Sigmoid colon (tissue), 7 donors: Measurements from ENCODE around the gene AP2A1. TPM values are rescaled to one million over a fixed set of nuclear protein-coding genes. Genes with fewer than 3 reads are reported as not detected.
A peak's percentile ranks its signal among the peaks of the same experiment; 100 is the strongest.

ENCODE experiments used
- DNase-seq: peaks from one replicate; pipeline ENCODE4 v3.0.0-alpha.2; 2019
- H3K27ac ChIP-seq, 4 donors: fragments of 200-600 bp; sonication (generic); one replicate each; pipeline ENCODE4 v1.5.1; 2016 to 2019; ENCODE audit warnings: mild to moderate bottlenecking in 1 of 4
- H3K27me3 ChIP-seq, 3 donors: fragments of 200-600 bp; sonication (generic); one replicate each; pipeline ENCODE4 v1.5.1; 2019; ENCODE audit warnings: mild to moderate bottlenecking in 1 of 3
- H3K36me3 ChIP-seq, 4 donors: fragments of 200-600 bp; sonication (generic); one replicate each; pipeline ENCODE4 v1.5.1; 2016 to 2019
- H3K4me1 ChIP-seq, 4 donors: fragments of 200-600 bp; sonication (generic); one replicate each; pipeline ENCODE4 v1.5.1; 2017 to 2019
- H3K4me3 ChIP-seq, 4 donors: fragments of 200-600 bp; sonication (generic); one replicate each; pipeline ENCODE4 v1.5.1; 2017 to 2019; ENCODE audit warnings: mild to moderate bottlenecking in 2 of 4, moderate library complexity in 1 of 4
- H3K9me3 ChIP-seq, 4 donors: fragments of 200-600 bp in 3 of 4; sonication (generic) in 3 of 4; one replicate each; pipeline versions ENCODE4 v1.5.1 to v1.6.1; 2013 to 2019
- CTCF ChIP-seq, 4 experiments: fragments of 450-650 bp in 3 of 4; fragments of 200-600 bp in 1 of 4; IDR thresholded peaks; one replicate each; pipeline ENCODE4 v1.5.1; 2016 to 2019; ENCODE audit warnings: antibody characterized with exemption in 4 of 4, mild to moderate bottlenecking in 3 of 4, moderate library complexity in 2 of 4
- EP300 ChIP-seq, 4 donors: sonication (generic); formaldehyde crosslinking; IDR thresholded peaks; one replicate each; pipeline ENCODE4 v1.6.1; 2017; ENCODE audit warnings: antibody characterized with exemption in 4 of 4
- POLR2A ChIP-seq, 2 donors: fragments of 450-650 bp; IDR thresholded peaks; one replicate each; pipeline ENCODE4 v1.6.1; 2016; ENCODE audit warnings: antibody characterized with exemption in 2 of 2, mild to moderate bottlenecking in 2 of 2, moderate library complexity in 2 of 2
- POLR2AphosphoS5 ChIP-seq, 4 donors: sonication (generic); formaldehyde crosslinking; IDR thresholded peaks; one replicate each; pipeline ENCODE4 v1.6.1; 2017; ENCODE audit warnings: antibody characterized with exemption in 4 of 4
- WGBS, 2 donors: extraction: QIAGEN DNeasy Blood & Tissue Kit; methylation state at CpG; one replicate each; pipeline ENCODE4 v1.1.7; 2013; 5-methylcytosine and 5-hydroxymethylcytosine counted together
- intact Hi-C: fragments of 100-400 bp; cut with DNase I; formaldehyde crosslinking; loops from one replicate; pipeline ENCODE4 v1.15.1; 2023
- polyA plus RNA-seq, 3 donors: library from polyadenylated mRNA; stranded (reverse); fragments of 200-250 nt; gene quantifications; one replicate each; pipeline ENCODE4 v1.2.3, GENCODE V29; 2013
- small RNA-seq, 3 donors: library from RNA; depleted of rRNA; stranded (forward); fragments of <200 nt; gene quantifications; one replicate each; pipeline ENCODE3, GENCODE V24; 2016
- total RNA-seq, 4 donors: library from RNA; depleted of rRNA; stranded (reverse); fragments of >200 nt; gene quantifications; one replicate each; pipeline ENCODE4 v1.1.0, GENCODE V29; 2016
- donor health status: healthy with polysubstance abuse.
- donor health status: Bipolar disorder and iron deficiency.
- donor health status: healthy.

Gene AP2A1
- total and polyA plus RNA-seq, 7 donors = 33.0 to 81.1 (median 50.7) TPM

- no peak for TF ChIP-seq POLR2A (IDR thresholded peaks at IDR 0.05)
- TF ChIP-seq POLR2AphosphoS5 (IDR thresholded peaks at IDR 0.05) = no peak
- TF ChIP-seq EP300 (IDR thresholded peaks at IDR 0.05) = no peak
- TF ChIP-seq CTCF (IDR thresholded peaks at IDR 0.05) = no peak
- intact Hi-C loops = no loop called here
- Histone ChIP-seq H3K27ac (peak overlapping the region in 2 of 4 donors; percentile 4 to 26), H3K36me3 (peaks cover 22 to 52% (median 44%) of the 10 kb centered on the region in 4 donors), H3K9me3 (no peaks in the 10 kb centered on the region), H3K4me3 (no peak overlapping the region), H3K4me1 (peaks cover 0 to 42% (median 33%) of the 10 kb centered on the region in 4 donors), H3K27me3 (no peaks in the 10 kb centered on the region)
- no peak for DNase-seq
- 81 to 88% methylated on average over 39 of the region's 39 CpGs for WGBS, 2 donors
Measured at GRCh38 chr19:49854378-49855263, 87.8 kb downstream of the AP2A1 start.

- Histone ChIP-seq H3K36me3 (peaks cover 23 to 58% (median 50%) of the 10 kb centered on the region in 4 donors), H3K27ac (peak overlapping the region in 1 of 4 donors; percentile 5), H3K4me1 (peaks cover 0 to 38% (median 28%) of the 10 kb centered on the region in 4 donors), H3K9me3 (no peaks in the 10 kb centered on the region), H3K27me3 (no peaks in the 10 kb centered on the region), H3K4me3 (no peak overlapping the region)
- no peak for TF ChIP-seq POLR2A (IDR thresholded peaks at IDR 0.05)
- TF ChIP-seq POLR2AphosphoS5 (IDR thresholded peaks at IDR 0.05) = no peak
- no peak for TF ChIP-seq EP300 (IDR thresholded peaks at IDR 0.05)
- TF ChIP-seq CTCF (IDR thresholded peaks at IDR 0.05) = no peak
- DNase-seq = no peak
- intact Hi-C loops = no loop called here
- WGBS, 2 donors = 84 to 90% methylated on average over 12 of the region's 12 CpGs
Measured at GRCh38 chr19:49855277-49855675, 88.5 kb downstream of the AP2A1 start.

- TF ChIP-seq EP300 (IDR thresholded peaks at IDR 0.05) (no peak), CTCF (IDR thresholded peaks at IDR 0.05) (no peak), POLR2AphosphoS5 (IDR thresholded peaks at IDR 0.05) (no peak), POLR2A (IDR thresholded peaks at IDR 0.05) (no peak)
- no peak for DNase-seq
- H3K36me3 ChIP-seq = peaks cover 28 to 65% (median 51%) of the 10 kb centered on the region in 4 donors
- no peaks in the 10 kb centered on the region for H3K9me3 ChIP-seq
- WGBS, 2 donors = 84 to 86% methylated on average over 21 of the region's 21 CpGs
- peak overlapping the region in 2 of 4 donors; percentile 16 to 17 for H3K27ac ChIP-seq
- H3K4me1 ChIP-seq = peaks cover 0 to 44% (median 31%) of the 10 kb centered on the region in 4 donors
- no peaks in the 10 kb centered on the region for H3K27me3 ChIP-seq
- intact Hi-C loops = no loop called here
- no peak overlapping the region for H3K4me3 ChIP-seq
Measured at GRCh38 chr19:49855676-49856573, 89.1 kb downstream of the AP2A1 start.

GRCh38 chr19:49856574-49857021, 89.8 kb downstream of the AP2A1 start:
- WGBS, 2 donors = 91 to 92% methylated on average over 18 of the region's 18 CpGs
- Histone ChIP-seq H3K27me3 (no peaks in the 10 kb centered on the region), H3K4me1 (peaks cover 0 to 51% (median 37%) of the 10 kb centered on the region in 4 donors), H3K4me3 (no peak overlapping the region), H3K9me3 (no peaks in the 10 kb centered on the region), H3K36me3 (peaks cover 28 to 71% (median 53%) of the 10 kb centered on the region in 4 donors), H3K27ac (peak overlapping the region in 1 of 4 donors; percentile 17)
- no peak for DNase-seq
- intact Hi-C loops = no loop called here
- no peak for TF ChIP-seq EP300 (IDR thresholded peaks at IDR 0.05)
- no peak for TF ChIP-seq CTCF (IDR thresholded peaks at IDR 0.05)
- TF ChIP-seq POLR2AphosphoS5 (IDR thresholded peaks at IDR 0.05) = no peak
- no peak for TF ChIP-seq POLR2A (IDR thresholded peaks at IDR 0.05)

Small RNA genes within 50 kb of the gene (small RNA-seq; reads per million reads assigned to genes)
- gene MIR4749 (0 to 0.11 (median 0.06) reads per million in 3 donors), gene MIR6799 (0 reads per million in 3 donors), gene RNU6-841P (0 reads per million in 3 donors)

Other genes starting within 250 kb of the AP2A1 start
- 10 to 100 TPM; 14.5 to 43.8 (median 20.6) TPM for gene RCN3, start 239.0 kb upstream of the AP2A1 start, total RNA-seq
- gene RCN3, start 239.0 kb upstream of the AP2A1 start, polyA plus RNA-seq = 10 to 100 TPM; 13.6 to 28.2 (median 21.6) TPM
- gene NOSIP, start 186.4 kb upstream of the AP2A1 start, total RNA-seq = 10 to 100 TPM; 47.6 to 67.8 (median 62.3) TPM
- gene NOSIP, start 186.4 kb upstream of the AP2A1 start, polyA plus RNA-seq = 100 to 1,000 TPM in 2 of 3 donors, 10 to 100 TPM in 1; 96.1 to 123 (median 113) TPM
- gene PRRG2, start 185.7 kb upstream of the AP2A1 start, total RNA-seq = under 1 TPM in 1 of 4 donors, not detected in 3; 0.71 TPM
- gene PRRG2, start 185.7 kb upstream of the AP2A1 start, polyA plus RNA-seq = 10 to 100 TPM in 2 of 3 donors, 1 to 10 TPM in 1; 7.2 to 18.9 (median 18.3) TPM
- gene PRR12, start 175.8 kb upstream of the AP2A1 start, total RNA-seq = 10 to 100 TPM in 1 of 4 donors, 1 to 10 TPM in 3; 5.4 to 16.1 (median 6.1) TPM
- gene PRR12, start 175.8 kb upstream of the AP2A1 start, polyA plus RNA-seq = 10 to 100 TPM in 1 of 3 donors, 1 to 10 TPM in 2; 3.0 to 20.4 (median 4.2) TPM
- 100 to 1,000 TPM; 105 to 127 (median 125) TPM for gene RRAS, start 126.9 kb upstream of the AP2A1 start, total RNA-seq
- gene RRAS, start 126.9 kb upstream of the AP2A1 start, polyA plus RNA-seq = 100 to 1,000 TPM in 2 of 3 donors, 10 to 100 TPM in 1; 79.8 to 139 (median 130) TPM
- 10 to 100 TPM; 10.9 to 21.3 (median 12.5) TPM for gene SCAF1, start 124.8 kb upstream of the AP2A1 start, total RNA-seq
- 10 to 100 TPM in 2 of 3 donors, 1 to 10 TPM in 1; 9.0 to 30.8 (median 16.0) TPM for gene SCAF1, start 124.8 kb upstream of the AP2A1 start, polyA plus RNA-seq
- 10 to 100 TPM; 28.2 to 59.1 (median 32.6) TPM for gene IRF3, start 101.1 kb upstream of the AP2A1 start, total RNA-seq
- 100 to 1,000 TPM in 1 of 3 donors, 10 to 100 TPM in 2; 50.9 to 125 (median 64.9) TPM for gene IRF3, start 101.1 kb upstream of the AP2A1 start, polyA plus RNA-seq
- 1 to 10 TPM; 4.6 to 9.2 (median 6.5) TPM for gene BCL2L12, start 101.1 kb upstream of the AP2A1 start, total RNA-seq
- 10 to 100 TPM in 2 of 3 donors, 1 to 10 TPM in 1; 9.0 to 43.6 (median 10.2) TPM for gene BCL2L12, start 101.1 kb upstream of the AP2A1 start, polyA plus RNA-seq
- 100 to 1,000 TPM; 106 to 175 (median 160) TPM for gene PRMT1, start 89.7 kb upstream of the AP2A1 start, total RNA-seq
- 100 to 1,000 TPM in 2 of 3 donors, 10 to 100 TPM in 1; 84.1 to 172 (median 101) TPM for gene PRMT1, start 89.7 kb upstream of the AP2A1 start, polyA plus RNA-seq
- gene ADM5, start 77.4 kb upstream of the AP2A1 start, total RNA-seq = 1 to 10 TPM in 3 of 4 donors, under 1 TPM in 1; 0.49 to 1.7 (median 1.5) TPM
- 1 to 10 TPM in 1 of 3 donors, not detected in 2; 3.1 TPM for gene ADM5, start 77.4 kb upstream of the AP2A1 start, polyA plus RNA-seq
- gene CPT1C, start 75.9 kb upstream of the AP2A1 start, total RNA-seq = 10 to 100 TPM in 1 of 4 donors, 1 to 10 TPM in 3; 3.6 to 28.5 (median 4.3) TPM
- gene CPT1C, start 75.9 kb upstream of the AP2A1 start, polyA plus RNA-seq = 1 to 10 TPM in 2 of 3 donors, under 1 TPM in 1; 0.69 to 4.2 (median 2.4) TPM
- gene TSKS, start 3.7 kb upstream of the AP2A1 start, total RNA-seq = under 1 TPM in 1 of 4 donors, not detected in 3; 0.83 TPM
- 1 to 10 TPM in 1 of 3 donors, under 1 TPM in 1, not detected in 1; 0.36 to 1.2 TPM for gene TSKS, start 3.7 kb upstream of the AP2A1 start, polyA plus RNA-seq
- gene FUZ, start 46.3 kb downstream of the AP2A1 start, total RNA-seq = 10 to 100 TPM; 21.0 to 32.9 (median 23.1) TPM
- gene FUZ, start 46.3 kb downstream of the AP2A1 start, polyA plus RNA-seq = 10 to 100 TPM in 2 of 3 donors, 1 to 10 TPM in 1; 7.4 to 17.4 (median 16.3) TPM
- gene MED25, start 51.3 kb downstream of the AP2A1 start, total RNA-seq = 10 to 100 TPM; 17.8 to 45.4 (median 22.4) TPM
- gene MED25, start 51.3 kb downstream of the AP2A1 start, polyA plus RNA-seq = 10 to 100 TPM; 18.0 to 43.5 (median 30.1) TPM
- 100 to 1,000 TPM in 1 of 4 donors, 10 to 100 TPM in 3; 52.2 to 105 (median 68.1) TPM for gene PTOV1, start 84.2 kb downstream of the AP2A1 start, total RNA-seq
- gene PTOV1, start 84.2 kb downstream of the AP2A1 start, polyA plus RNA-seq = 10 to 100 TPM; 54.8 to 79.7 (median 62.5) TPM
- gene PNKP, start 100.6 kb downstream of the AP2A1 start, total RNA-seq = 10 to 100 TPM; 28.2 to 44.0 (median 33.9) TPM
- gene PNKP, start 100.6 kb downstream of the AP2A1 start, polyA plus RNA-seq = 10 to 100 TPM; 27.0 to 88.8 (median 34.0) TPM
- 10 to 100 TPM; 13.6 to 16.1 (median 14.6) TPM for gene AKT1S1, start 110.4 kb downstream of the AP2A1 start, total RNA-seq
- 10 to 100 TPM; 30.3 to 55.9 (median 33.6) TPM for gene AKT1S1, start 110.4 kb downstream of the AP2A1 start, polyA plus RNA-seq
- 10 to 100 TPM; 25.0 to 41.0 (median 26.6) TPM for gene TBC1D17, start 110.7 kb downstream of the AP2A1 start, total RNA-seq
- gene TBC1D17, start 110.7 kb downstream of the AP2A1 start, polyA plus RNA-seq = 10 to 100 TPM; 13.4 to 29.5 (median 22.8) TPM
- gene IL4I1, start 129.9 kb downstream of the AP2A1 start, total RNA-seq = under 1 TPM; 0.28 to 0.66 (median 0.38) TPM
- gene IL4I1, start 129.9 kb downstream of the AP2A1 start, polyA plus RNA-seq = 1 to 10 TPM; 1.8 to 6.8 (median 3.5) TPM
- 1 to 10 TPM; 5.3 to 7.1 (median 5.9) TPM for gene ATF5, start 162.2 kb downstream of the AP2A1 start, total RNA-seq
- gene ATF5, start 162.2 kb downstream of the AP2A1 start, polyA plus RNA-seq = 10 to 100 TPM; 18.0 to 42.3 (median 33.1) TPM
- 10 to 100 TPM; 25.0 to 32.6 (median 26.0) TPM for gene NUP62, start 162.5 kb downstream of the AP2A1 start, total RNA-seq
- 10 to 100 TPM; 10.2 to 42.6 (median 18.0) TPM for gene NUP62, start 162.5 kb downstream of the AP2A1 start, polyA plus RNA-seq
- 1 to 10 TPM in 3 of 4 donors, not detected in 1; 1.4 to 2.5 (median 2.1) TPM for gene SIGLEC11, start 194.2 kb downstream of the AP2A1 start, total RNA-seq
- 1 to 10 TPM in 1 of 3 donors, under 1 TPM in 2; 0.60 to 1.8 (median 0.66) TPM for gene SIGLEC11, start 194.2 kb downstream of the AP2A1 start, polyA plus RNA-seq